HL-60 (cell line): ENCODE measurements around the gene DOC2B.

Experiments
- DNase-seq, 2 experiments: peaks; one replicate each; pipeline ENCODE4 v3.0.0-alpha.2; 2010 to 2020; ENCODE audit warnings: low read depth in 1 of 2, low spot score in 1 of 2
- H3K27ac ChIP-seq: fragments of 250-450 bp; sonication (Bioruptor Pico); replicated peaks from 2 replicates; pipeline ENCODE4 v1.5.1; 2020; ENCODE audit warnings: mild to moderate bottlenecking, moderate library complexity
- H3K27me3 ChIP-seq: fragments of 250-450 bp; sonication (Bioruptor Pico); 2 replicates; pipeline ENCODE4 v1.5.1; 2021; ENCODE audit warnings: mild to moderate bottlenecking, moderate library complexity; ENCODE audit not compliant: insufficient read depth, poor library complexity, severe bottlenecking
- H3K4me3 ChIP-seq: replicated peaks from 2 replicates; pipeline ENCODE4 v1.5.1; 2011; ENCODE audit warnings: mild to moderate bottlenecking, control low read depth, low read length; ENCODE audit not compliant: insufficient read depth
- GABPA ChIP-seq: IDR thresholded peaks from 2 replicates; pipeline ENCODE4 v1.6.1; 2012; ENCODE audit warnings: low read depth
- POLR2AphosphoS5 ChIP-seq: IDR thresholded peaks from 2 replicates; pipeline ENCODE4 v1.6.1; 2012; ENCODE audit warnings: low read depth
- SPI1 ChIP-seq: IDR thresholded peaks from 2 replicates; pipeline ENCODE4 v1.6.1; 2012; ENCODE audit warnings: low read depth, mild to moderate bottlenecking, borderline replicate concordance
- TF ChIP-seq, protein P1 (sequence below): IDR thresholded peaks from one replicate; pipeline ENCODE4 v1.5.1; 2011; ENCODE audit warnings: low read length, control low read depth, inconsistent platforms; ENCODE audit not compliant: insufficient read depth
- TF ChIP-seq, protein P2 (sequence below): IDR thresholded peaks from 2 replicates; pipeline ENCODE4 v1.6.1; 2012; ENCODE audit warnings: low read depth; ENCODE audit not compliant: insufficient replicate concordance

The DOC2B gene

DNA sequence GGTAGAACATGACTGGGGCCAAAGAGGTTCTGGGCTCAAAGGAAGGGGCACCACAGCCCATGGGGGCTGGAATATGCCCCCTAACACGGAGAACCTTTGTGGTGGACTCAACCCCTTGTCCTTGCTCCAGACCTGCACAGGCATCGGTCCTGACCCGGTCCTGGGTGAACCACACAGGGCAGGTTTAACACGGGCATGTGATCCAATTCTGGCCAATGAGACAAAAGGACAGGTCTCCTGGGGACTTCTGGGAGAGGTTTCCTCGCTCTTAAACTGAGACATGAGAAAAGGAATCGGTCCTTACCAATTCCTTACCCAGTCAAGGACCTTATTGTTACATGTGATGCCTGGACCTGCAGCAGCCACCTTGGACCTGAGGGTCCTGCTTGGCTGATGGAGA lies 3.7 kb downstream of the DOC2B start:
- TF ChIP-seq GABPA (no peak), SPI1 (no peak), POLR2AphosphoS5 (no peak)
- TF ChIP-seq, protein P1, sequence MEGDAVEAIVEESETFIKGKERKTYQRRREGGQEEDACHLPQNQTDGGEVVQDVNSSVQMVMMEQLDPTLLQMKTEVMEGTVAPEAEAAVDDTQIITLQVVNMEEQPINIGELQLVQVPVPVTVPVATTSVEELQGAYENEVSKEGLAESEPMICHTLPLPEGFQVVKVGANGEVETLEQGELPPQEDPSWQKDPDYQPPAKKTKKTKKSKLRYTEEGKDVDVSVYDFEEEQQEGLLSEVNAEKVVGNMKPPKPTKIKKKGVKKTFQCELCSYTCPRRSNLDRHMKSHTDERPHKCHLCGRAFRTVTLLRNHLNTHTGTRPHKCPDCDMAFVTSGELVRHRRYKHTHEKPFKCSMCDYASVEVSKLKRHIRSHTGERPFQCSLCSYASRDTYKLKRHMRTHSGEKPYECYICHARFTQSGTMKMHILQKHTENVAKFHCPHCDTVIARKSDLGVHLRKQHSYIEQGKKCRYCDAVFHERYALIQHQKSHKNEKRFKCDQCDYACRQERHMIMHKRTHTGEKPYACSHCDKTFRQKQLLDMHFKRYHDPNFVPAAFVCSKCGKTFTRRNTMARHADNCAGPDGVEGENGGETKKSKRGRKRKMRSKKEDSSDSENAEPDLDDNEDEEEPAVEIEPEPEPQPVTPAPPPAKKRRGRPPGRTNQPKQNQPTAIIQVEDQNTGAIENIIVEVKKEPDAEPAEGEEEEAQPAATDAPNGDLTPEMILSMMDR, result no peak
- TF ChIP-seq, protein P2, sequence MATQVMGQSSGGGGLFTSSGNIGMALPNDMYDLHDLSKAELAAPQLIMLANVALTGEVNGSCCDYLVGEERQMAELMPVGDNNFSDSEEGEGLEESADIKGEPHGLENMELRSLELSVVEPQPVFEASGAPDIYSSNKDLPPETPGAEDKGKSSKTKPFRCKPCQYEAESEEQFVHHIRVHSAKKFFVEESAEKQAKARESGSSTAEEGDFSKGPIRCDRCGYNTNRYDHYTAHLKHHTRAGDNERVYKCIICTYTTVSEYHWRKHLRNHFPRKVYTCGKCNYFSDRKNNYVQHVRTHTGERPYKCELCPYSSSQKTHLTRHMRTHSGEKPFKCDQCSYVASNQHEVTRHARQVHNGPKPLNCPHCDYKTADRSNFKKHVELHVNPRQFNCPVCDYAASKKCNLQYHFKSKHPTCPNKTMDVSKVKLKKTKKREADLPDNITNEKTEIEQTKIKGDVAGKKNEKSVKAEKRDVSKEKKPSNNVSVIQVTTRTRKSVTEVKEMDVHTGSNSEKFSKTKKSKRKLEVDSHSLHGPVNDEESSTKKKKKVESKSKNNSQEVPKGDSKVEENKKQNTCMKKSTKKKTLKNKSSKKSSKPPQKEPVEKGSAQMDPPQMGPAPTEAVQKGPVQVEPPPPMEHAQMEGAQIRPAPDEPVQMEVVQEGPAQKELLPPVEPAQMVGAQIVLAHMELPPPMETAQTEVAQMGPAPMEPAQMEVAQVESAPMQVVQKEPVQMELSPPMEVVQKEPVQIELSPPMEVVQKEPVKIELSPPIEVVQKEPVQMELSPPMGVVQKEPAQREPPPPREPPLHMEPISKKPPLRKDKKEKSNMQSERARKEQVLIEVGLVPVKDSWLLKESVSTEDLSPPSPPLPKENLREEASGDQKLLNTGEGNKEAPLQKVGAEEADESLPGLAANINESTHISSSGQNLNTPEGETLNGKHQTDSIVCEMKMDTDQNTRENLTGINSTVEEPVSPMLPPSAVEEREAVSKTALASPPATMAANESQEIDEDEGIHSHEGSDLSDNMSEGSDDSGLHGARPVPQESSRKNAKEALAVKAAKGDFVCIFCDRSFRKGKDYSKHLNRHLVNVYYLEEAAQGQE, result no peak
- DNase-seq, result no peak
- Histone ChIP-seq H3K27ac (no peak overlapping the region), H3K4me3 (no peak overlapping the region), H3K27me3 (peaks cover 3% of the 10 kb centered on the region)

DNA sequence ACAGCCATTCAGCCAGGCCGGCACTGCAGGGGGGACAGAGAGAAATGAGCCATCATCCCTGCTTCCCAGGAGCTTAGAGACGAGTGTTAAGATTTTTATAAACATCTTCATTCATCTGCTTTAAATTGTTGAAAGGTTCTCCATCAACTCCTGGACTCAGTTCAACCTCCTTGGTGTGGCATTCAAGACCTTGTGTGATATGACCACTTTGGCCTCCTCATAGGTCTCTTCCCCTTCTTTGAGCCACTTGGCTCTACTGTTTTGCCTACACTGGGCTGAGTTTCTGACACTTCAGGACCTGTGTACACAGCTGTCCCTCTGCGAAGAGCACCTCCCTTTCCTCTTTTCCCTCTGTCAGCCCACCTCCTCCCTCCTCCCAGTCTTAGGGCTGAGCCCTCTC lies 4.3 kb downstream of the DOC2B start:
- TF ChIP-seq GABPA (no peak), SPI1 (no peak), POLR2AphosphoS5 (no peak)
- TF ChIP-seq, protein P1, result no peak
- TF ChIP-seq, protein P2, result no peak
- peaks cover 3% of the 10 kb centered on the region for H3K27me3 ChIP-seq
- no peak for DNase-seq
- H3K4me3 ChIP-seq, result no peak overlapping the region
- H3K27ac ChIP-seq, result no peak overlapping the region

DNA sequence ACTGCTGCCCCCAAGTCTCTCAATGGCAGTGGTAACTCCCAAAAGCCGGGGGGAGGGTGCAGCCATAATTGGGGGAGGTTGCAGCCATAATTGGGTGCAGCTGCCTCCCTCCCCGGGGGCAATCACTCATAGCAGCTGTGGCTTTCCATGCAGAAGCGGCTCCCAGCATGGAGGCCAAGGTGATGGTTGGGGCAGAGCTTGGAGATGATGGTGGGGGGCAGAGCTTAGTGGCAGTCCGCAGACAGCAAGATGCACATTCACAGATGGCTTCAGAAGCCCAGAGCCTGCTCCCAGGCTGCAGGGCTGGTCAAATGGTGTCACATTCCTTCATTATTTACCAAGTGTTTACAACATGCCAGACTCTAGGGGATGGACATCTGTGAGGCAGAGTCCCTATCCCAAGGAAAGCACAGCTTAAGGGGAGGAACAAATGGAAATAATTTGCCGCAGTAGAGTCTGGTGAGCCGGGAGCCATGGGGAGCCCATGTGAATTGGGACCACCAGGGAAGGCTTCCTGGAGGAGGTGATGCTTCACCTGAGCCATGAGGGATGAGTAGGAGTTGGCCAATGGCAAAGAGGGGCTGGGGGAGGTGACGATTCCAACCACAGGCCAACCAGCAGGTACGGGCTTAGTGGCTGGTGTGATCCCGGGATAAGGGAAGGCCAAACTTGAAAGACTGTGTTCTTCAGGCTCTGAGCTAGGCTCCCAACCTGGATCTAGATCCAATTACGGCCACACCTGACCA lies 8.1 kb downstream of the DOC2B start:
- TF ChIP-seq, protein P2, result no peak
- TF ChIP-seq, protein P1, result no peak
- TF ChIP-seq GABPA (no peak), POLR2AphosphoS5 (no peak), SPI1 (no peak)
- H3K27ac ChIP-seq, result no peak overlapping the region

More for the DNA sequence above, 8.1 kb downstream of the DOC2B start:
- no peak overlapping the region for H3K4me3 ChIP-seq
- H3K27me3 ChIP-seq, result no peaks in the 10 kb centered on the region
- no peak for DNase-seq
